ENCODE results near the gene RER1. TPM values are rescaled to one million over a fixed set of nuclear protein-coding genes. Genes with fewer than 3 reads are reported as not detected.
A peak's percentile ranks its signal among the peaks of the same experiment; 100 is the strongest.

Gene RER1
- total and polyA plus RNA-seq, 8 donors: 89.6 to 167 (median 101) TPM

- H3K27ac ChIP-seq: no peak overlapping the region
- no peak for TF ChIP-seq CTCF (IDR thresholded peaks at IDR 0.05)
- intact Hi-C loops (cut with DNase I): no loop called here
- ATAC-seq (no peak), DNase-seq (peak in 1 of 4 donors; percentile 58)
- no peaks in the 10 kb centered on the region for H3K36me3 ChIP-seq
- peaks cover 0 to 8% of the 10 kb centered on the region in 2 donors for H3K27me3 ChIP-seq
- no peak overlapping the region for H3K4me3 ChIP-seq
- no peaks in the 10 kb centered on the region for H3K9me3 ChIP-seq
- H3K4me1 ChIP-seq: no peaks in the 10 kb centered on the region
Measured at GRCh38 chr1:2356911-2357845, 34.5 kb upstream of the RER1 start.

DNA sequence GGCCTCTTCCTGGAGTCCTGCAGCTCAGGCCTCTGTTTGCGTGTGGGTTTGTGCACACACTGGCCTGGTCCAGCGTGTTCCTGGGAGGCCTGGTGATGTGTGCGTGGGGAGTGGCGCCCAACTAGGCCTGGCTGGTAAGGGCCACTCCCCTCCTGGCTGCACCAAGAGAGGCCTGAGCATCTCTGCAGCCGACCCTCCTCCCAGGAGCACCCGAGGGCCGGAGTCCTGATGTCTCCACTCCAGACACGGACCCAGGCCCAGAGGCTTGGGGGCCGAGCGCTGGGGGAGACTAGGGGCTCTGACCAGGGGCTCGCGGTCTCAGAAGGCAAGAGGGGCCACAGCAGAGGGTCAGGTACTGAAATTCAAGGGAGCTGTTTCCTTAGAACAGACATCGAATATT lies 33.6 kb upstream of the RER1 start:
- H3K4me3 ChIP-seq: no peak overlapping the region
- no peak for ATAC-seq
- no peak for TF ChIP-seq CTCF (IDR thresholded peaks at IDR 0.05)

DNA sequence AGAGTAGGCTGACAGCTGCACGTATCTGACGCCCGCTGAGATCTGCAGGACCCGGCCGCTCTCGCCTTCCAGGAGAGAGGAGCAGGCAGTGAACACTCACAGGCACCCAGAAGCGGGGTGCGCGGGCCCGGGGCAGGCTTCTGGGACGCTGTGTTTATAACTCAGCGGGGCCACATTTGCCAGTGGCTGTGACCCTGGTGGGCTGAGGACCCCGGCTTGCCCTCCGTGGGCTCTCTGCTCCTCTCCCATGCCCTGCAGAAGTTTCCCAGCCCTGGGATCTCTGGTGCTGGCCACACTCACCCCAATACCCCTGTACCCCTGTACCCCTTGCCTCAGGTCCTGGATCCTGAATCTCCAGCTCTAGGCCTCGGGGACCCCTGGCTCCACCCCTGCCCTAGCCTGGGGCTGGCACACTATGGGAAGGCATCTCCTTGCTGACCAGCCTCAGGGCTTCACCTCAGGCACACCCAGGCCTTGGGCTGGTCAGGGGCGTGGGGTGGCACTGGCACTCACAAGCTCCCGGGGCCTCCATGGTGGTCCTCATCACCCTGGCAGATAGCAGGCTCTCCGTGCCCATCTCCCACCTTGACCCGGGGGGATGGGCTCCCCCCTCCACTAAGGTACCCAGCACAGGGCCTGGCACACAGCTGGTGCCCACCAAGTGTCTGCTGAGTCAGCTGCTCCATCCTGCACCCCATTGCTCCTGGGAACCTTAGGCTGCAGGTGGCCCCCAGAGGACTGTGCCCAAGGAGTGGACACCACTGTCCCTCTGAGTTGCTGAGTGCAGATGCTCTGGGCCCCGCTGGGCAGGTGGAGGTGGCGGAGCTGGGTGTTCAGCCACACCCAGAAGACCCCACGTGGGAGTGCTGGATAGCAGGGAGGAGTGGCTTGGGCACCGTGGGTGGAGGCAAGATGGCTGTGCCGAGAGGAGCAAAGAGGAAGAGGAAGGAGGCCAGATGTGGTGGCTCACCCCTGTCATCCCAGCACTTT lies 32.7 kb upstream of the RER1 start:
- DNase-seq: peak in 1 of 4 donors; percentile 66
- H3K9me3 ChIP-seq: peaks cover 0 to 8% of the 10 kb centered on the region in 2 donors
- H3K4me1 ChIP-seq: no peaks in the 10 kb centered on the region
- no peak for TF ChIP-seq CTCF (IDR thresholded peaks at IDR 0.05)
- no peak overlapping the region for H3K27ac ChIP-seq
- no peaks in the 10 kb centered on the region for H3K36me3 ChIP-seq
- intact Hi-C loops (cut with DNase I): no loop called here
- no peak for ATAC-seq
- no peak overlapping the region for H3K4me3 ChIP-seq
- H3K27me3 ChIP-seq: peaks cover 0 to 8% of the 10 kb centered on the region in 2 donors

More for the DNA sequence above, 33.6 kb upstream of the RER1 start:
- peak in 1 of 4 donors; percentile 65 for DNase-seq
- Histone ChIP-seq H3K27me3 (peaks cover 0 to 8% of the 10 kb centered on the region in 2 donors), H3K36me3 (no peaks in the 10 kb centered on the region), H3K4me1 (no peaks in the 10 kb centered on the region), H3K9me3 (peaks cover 0 to under 1% of the 10 kb centered on the region in 2 donors), H3K27ac (no peak overlapping the region)
- intact Hi-C loops (cut with DNase I): no loop called here

GRCh38 chr1:2360588-2361364 lies 30.9 kb upstream of the RER1 start:
- DNase-seq (no peak), ATAC-seq (no peak)
- Histone ChIP-seq H3K4me1 (no peaks in the 10 kb centered on the region), H3K36me3 (no peaks in the 10 kb centered on the region), H3K4me3 (no peak overlapping the region), H3K27me3 (no peaks in the 10 kb centered on the region), H3K27ac (no peak overlapping the region), H3K9me3 (peaks cover 0 to 10% of the 10 kb centered on the region in 2 donors)
- intact Hi-C loops (cut with DNase I): no loop called here
- no peak for TF ChIP-seq CTCF (IDR thresholded peaks at IDR 0.05)
